Breast epithelium (tissue), 4 donors: ENCODE data around the gene MYLIP. TPM values are rescaled to one million over a fixed set of nuclear protein-coding genes. Genes with fewer than 3 reads are reported as not detected.

Experiments used
- DNase-seq, 2 donors: peaks; one replicate each; pipeline ENCODE4 v3.0.0-alpha.2; 2019; ENCODE audit warnings: low spot score in 2 of 2
- H3K27ac ChIP-seq, 2 donors: fragments of 200-600 bp; sonication (generic) in 1 of 2; one replicate each; pipeline ENCODE4 v1.5.1; 2016 to 2019; ENCODE audit warnings: mild to moderate bottlenecking in 1 of 2
- H3K27me3 ChIP-seq, 2 donors: fragments of 200-600 bp; sonication (generic) in 1 of 2; one replicate each; pipeline versions ENCODE4 v1.5.1 to v1.6.0; 2017 to 2019; ENCODE audit warnings: control low read depth in 1 of 2, mild to moderate bottlenecking in 1 of 2
- H3K36me3 ChIP-seq: fragments of 200-600 bp; one replicate; pipeline ENCODE4 v1.5.1; 2019
- H3K4me1 ChIP-seq, 2 donors: fragments of 200-600 bp; sonication (generic); one replicate each; pipeline ENCODE4 v1.5.1; 2016 to 2019; ENCODE audit warnings: control low read depth in 1 of 2
- H3K4me3 ChIP-seq, 3 donors: fragments of 200-600 bp; sonication (generic); 1 replicate in 2 of 3; 2 replicates in 1 of 3; pipeline ENCODE4 v1.5.1; 2016 to 2019; ENCODE audit warnings: mild to moderate bottlenecking in 3 of 3, moderate library complexity in 2 of 3
- H3K9me3 ChIP-seq, 2 donors: fragments of 200-600 bp; sonication (generic) in 1 of 2; one replicate each; pipeline ENCODE4 v1.5.1; 2016 to 2019; ENCODE audit warnings: control low read depth in 1 of 2
- CTCF ChIP-seq, 3 donors: fragments of 450-650 bp; IDR thresholded peaks; one replicate each; pipeline ENCODE4 v1.5.1; 2016 to 2017; ENCODE audit warnings: antibody characterized with exemption in 3 of 3, mild to moderate bottlenecking in 3 of 3, moderate library complexity in 3 of 3
- POLR2A ChIP-seq: fragments of 450-650 bp; IDR thresholded peaks from one replicate; pipeline ENCODE4 v1.6.1; 2016; ENCODE audit warnings: antibody characterized with exemption, mild to moderate bottlenecking, moderate library complexity
- POLR2AphosphoS5 ChIP-seq, 3 donors: sonication (generic); formaldehyde crosslinking; IDR thresholded peaks; one replicate each; pipeline ENCODE4 v1.6.1; 2017; ENCODE audit warnings: antibody characterized with exemption in 3 of 3
- intact Hi-C: fragments of 100-400 bp; cut with DNase I; formaldehyde crosslinking; loops from one replicate; pipeline ENCODE4 v1.15.1; 2023; ENCODE audit warnings: low total_unique reads
- total RNA-seq, 3 donors: library from RNA; depleted of rRNA; stranded (reverse); fragments of >200 nt; gene quantifications; one replicate each; pipeline ENCODE4 v1.1.0, GENCODE V29; 2016

MYLIP gene
- total RNA-seq, 3 donors from 2014 or later, result 47.2 to 63.0 (median 59.6) TPM

GRCh38 chr6:16181439-16182297 lies 52.8 kb downstream of the MYLIP start:
- Histone ChIP-seq H3K4me1 (no peaks in the 10 kb centered on the region), H3K27me3 (no peaks in the 10 kb centered on the region), H3K9me3 (no peaks in the 10 kb centered on the region), H3K36me3 (no peaks in the 10 kb centered on the region), H3K4me3 (peak overlapping the region in 2 of 3 donors; percentile 36 to 59), H3K27ac (peak overlapping the region; percentile 52 to 70)
- TF ChIP-seq CTCF (IDR thresholded peaks at IDR 0.05), result no peak
- no peak for TF ChIP-seq POLR2A
- no peak for TF ChIP-seq POLR2AphosphoS5 (IDR thresholded peaks at IDR 0.05)
- intact Hi-C loops, result loop anchor here (5.0 kb wide), 1 partner anchor 1309 kb away; no protein-coding TSS in a partner anchor
- peak in 1 of 2 donors; percentile 48 for DNase-seq

GRCh38 chr6:16183187-16183664 lies 54.3 kb downstream of the MYLIP start:
- Histone ChIP-seq H3K4me3 (no peak overlapping the region), H3K27ac (no peak overlapping the region), H3K4me1 (no peaks in the 10 kb centered on the region), H3K36me3 (no peaks in the 10 kb centered on the region), H3K27me3 (no peaks in the 10 kb centered on the region), H3K9me3 (no peaks in the 10 kb centered on the region)
- intact Hi-C loops, result loop anchor here (5.0 kb wide), 1 partner anchor 1311 kb away; no protein-coding TSS in a partner anchor
- TF ChIP-seq POLR2A (no peak), CTCF (IDR thresholded peaks at IDR 0.05) (peak; percentile 68 to 75 (median 71)), POLR2AphosphoS5 (IDR thresholded peaks at IDR 0.05) (no peak)
- DNase-seq, result no peak

- DNase-seq, result no peak
- H3K9me3 ChIP-seq, result no peaks in the 10 kb centered on the region
- H3K27ac ChIP-seq, result no peak overlapping the region
- TF ChIP-seq POLR2A (no peak), CTCF (IDR thresholded peaks at IDR 0.05) (peak in 2 of 3 donors; percentile 20 to 28), POLR2AphosphoS5 (IDR thresholded peaks at IDR 0.05) (no peak)
- intact Hi-C loops, result loop anchor here (5.0 kb wide), 1 partner anchor 1312 kb away; no protein-coding TSS in a partner anchor
- no peaks in the 10 kb centered on the region for H3K36me3 ChIP-seq
- no peaks in the 10 kb centered on the region for H3K4me1 ChIP-seq
- no peak overlapping the region for H3K4me3 ChIP-seq
- H3K27me3 ChIP-seq, result no peaks in the 10 kb centered on the region
Observed at GRCh38 chr6:16184129-16184528, 55.2 kb downstream of the MYLIP start.

GRCh38 chr6:16184551-16184950 lies 55.7 kb downstream of the MYLIP start:
- Histone ChIP-seq H3K9me3 (no peaks in the 10 kb centered on the region), H3K27ac (no peak overlapping the region), H3K36me3 (no peaks in the 10 kb centered on the region), H3K4me1 (no peaks in the 10 kb centered on the region), H3K27me3 (no peaks in the 10 kb centered on the region), H3K4me3 (no peak overlapping the region)
- TF ChIP-seq POLR2A (no peak), CTCF (IDR thresholded peaks at IDR 0.05) (no peak), POLR2AphosphoS5 (IDR thresholded peaks at IDR 0.05) (no peak)
- no peak for DNase-seq
- intact Hi-C loops, result loop anchor here (5.0 kb wide), 1 partner anchor 1312 kb away; no protein-coding TSS in a partner anchor

- no peaks in the 10 kb centered on the region for H3K9me3 ChIP-seq
- H3K27ac ChIP-seq, result no peak overlapping the region
- H3K4me1 ChIP-seq, result no peaks in the 10 kb centered on the region
- intact Hi-C loops, result no loop called here
- no peak for DNase-seq
- no peak overlapping the region for H3K4me3 ChIP-seq
- no peaks in the 10 kb centered on the region for H3K27me3 ChIP-seq
- no peak for TF ChIP-seq CTCF (IDR thresholded peaks at IDR 0.05)
- TF ChIP-seq POLR2AphosphoS5 (IDR thresholded peaks at IDR 0.05), result no peak
- no peak for TF ChIP-seq POLR2A
- H3K36me3 ChIP-seq, result no peaks in the 10 kb centered on the region
Observed at GRCh38 chr6:16187176-16187575, 58.3 kb downstream of the MYLIP start.
